PC-3 (cell line): ENCODE data around the gene PTBP1.

Source experiments
- CTCF ChIP-seq: fragments of 300-600 bp; sonication (generic); conservative IDR thresholded peaks from 2 replicates; pipeline ENCODE4 v1.5.1; 2017; ENCODE audit warnings: antibody characterized with exemption, low read depth, mild to moderate bottlenecking, low read length
- EZH2 ChIP-seq: fragments of 300-600 bp; sonication (generic); IDR thresholded peaks from one replicate; pipeline ENCODE4 v1.6.1; 2017; ENCODE audit warnings: antibody characterized with exemption, mild to moderate bottlenecking, low read length; ENCODE audit not compliant: unreplicated experiment
- EZH2phosphoT487 ChIP-seq: fragments of 300-600 bp; sonication (generic); IDR thresholded peaks from 2 replicates; pipeline ENCODE4 v1.6.1; 2018; ENCODE audit warnings: mild to moderate bottlenecking, antibody characterized with exemption, low read length, borderline replicate concordance

GRCh38 chr19:855142-855541, 57.9 kb downstream of the PTBP1 start:
- no peak for TF ChIP-seq CTCF
- TF ChIP-seq EZH2, result no peak
- TF ChIP-seq EZH2phosphoT487, result no peak
